GM18868 (cell line): ENCODE data around the gene ZFR.
A peak's percentile ranks its signal among the peaks of the same experiment; 100 is the strongest.
"Not testable (repeated sequence)": the region's sequence is repeated elsewhere in the genome, so short reads cannot be mapped to it uniquely, and the experiment has no call there.

Experiments used
- ATAC-seq: cut with Tn5 transposase; IDR thresholded peaks from one replicate; pipeline ENCODE4 v1.9.1; 2021; ENCODE audit warnings: mild to moderate bottlenecking, moderate library complexity; ENCODE audit not compliant: unreplicated experiment

ZFR gene

GRCh38 chr5:32452316-32452715, 7.8 kb upstream of the ZFR start:
- not testable (repeated sequence) for ATAC-seq

DNA sequence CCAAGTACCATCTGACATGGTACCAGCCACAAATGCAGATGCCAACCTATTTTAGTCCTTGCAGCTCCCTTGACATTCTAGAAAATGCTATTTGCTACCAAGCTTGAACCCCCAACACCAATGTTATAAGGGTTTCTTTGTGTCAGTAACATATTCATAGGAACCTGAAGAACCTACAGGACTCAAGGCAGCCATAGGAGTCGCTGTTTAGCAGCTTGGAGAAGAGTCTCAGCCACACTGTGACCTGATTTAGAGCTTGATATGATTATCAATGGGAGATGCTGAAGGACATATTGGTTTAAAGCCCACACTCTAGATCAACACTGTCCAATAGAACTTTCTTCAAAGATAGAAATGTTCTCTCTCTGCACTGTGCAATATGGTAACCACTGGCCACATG, 6.4 kb upstream of the ZFR start:
- ATAC-seq = no peak

DNA sequence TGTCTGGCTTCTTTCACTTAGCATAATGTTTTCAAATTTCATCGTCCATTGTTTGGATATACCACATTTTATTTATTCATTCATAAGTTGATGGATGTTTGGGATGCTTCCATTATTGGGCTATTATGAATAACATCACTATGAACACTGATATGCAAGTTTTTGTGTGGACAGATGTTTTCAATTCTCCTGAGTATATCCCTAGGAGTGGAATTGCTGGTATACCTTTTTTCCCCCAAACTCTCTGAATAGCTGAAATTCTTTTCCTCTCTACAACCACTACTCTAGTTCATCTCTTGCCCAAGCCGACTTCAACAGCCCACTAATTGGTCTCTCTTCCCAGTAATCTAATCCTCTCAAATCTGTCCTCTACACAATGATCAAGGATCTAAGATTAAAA, 4.7 kb upstream of the ZFR start:
- no peak for ATAC-seq

DNA sequence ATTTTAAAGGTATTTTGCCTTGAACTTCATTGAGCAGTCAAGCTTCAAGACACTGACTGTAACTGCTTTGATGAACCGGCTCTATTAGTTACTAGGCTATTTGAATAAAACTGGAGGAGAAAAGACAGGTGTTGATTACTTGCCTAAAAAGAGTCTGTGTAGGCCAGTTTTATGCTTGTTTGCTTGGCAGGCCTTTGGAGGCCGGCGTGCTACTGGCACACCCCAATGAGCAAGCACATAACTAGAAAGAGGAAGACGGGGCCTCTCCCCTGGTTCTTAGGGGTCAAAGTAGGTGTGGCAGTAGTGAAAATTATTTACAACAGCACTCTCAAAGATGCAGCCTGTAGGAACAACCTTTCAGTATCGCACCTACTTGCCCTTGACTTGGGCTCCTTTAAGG, 2.1 kb upstream of the ZFR start:
- ATAC-seq = peak; percentile 26

- no peak for ATAC-seq
Observed at GRCh38 chr5:32445831-32446614, 1.5 kb upstream of the ZFR start.

DNA sequence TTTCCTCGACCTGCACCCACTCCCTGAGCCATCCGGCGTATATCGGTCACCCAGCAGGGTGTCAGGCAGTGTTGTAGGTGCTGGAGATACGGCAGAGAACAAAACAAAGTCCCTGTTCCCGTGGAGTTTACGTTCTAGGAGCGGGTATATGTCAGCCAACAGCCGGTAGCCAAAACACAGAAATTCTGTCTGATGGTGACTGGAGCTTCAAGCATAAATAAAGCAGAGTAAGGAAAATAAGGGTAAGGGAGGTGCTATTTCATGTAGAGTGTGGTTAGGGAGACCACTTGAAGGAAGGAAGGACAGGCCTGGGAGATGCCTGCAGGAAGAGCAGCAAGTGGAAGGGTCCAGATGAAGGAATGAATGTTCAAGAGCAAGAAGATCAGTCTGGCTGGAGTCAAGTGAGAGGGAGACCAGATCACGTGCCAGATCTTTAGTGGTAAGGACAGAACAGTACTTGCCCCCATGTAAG, 783 bp upstream of the ZFR start:
- ATAC-seq = no peak

- ATAC-seq = peak; percentile 44
Observed at GRCh38 chr5:32443541-32444430, 754 bp downstream of the ZFR start.

GRCh38 chr5:32443145-32443540, 1.4 kb downstream of the ZFR start:
- peak; percentile 36 for ATAC-seq

DNA sequence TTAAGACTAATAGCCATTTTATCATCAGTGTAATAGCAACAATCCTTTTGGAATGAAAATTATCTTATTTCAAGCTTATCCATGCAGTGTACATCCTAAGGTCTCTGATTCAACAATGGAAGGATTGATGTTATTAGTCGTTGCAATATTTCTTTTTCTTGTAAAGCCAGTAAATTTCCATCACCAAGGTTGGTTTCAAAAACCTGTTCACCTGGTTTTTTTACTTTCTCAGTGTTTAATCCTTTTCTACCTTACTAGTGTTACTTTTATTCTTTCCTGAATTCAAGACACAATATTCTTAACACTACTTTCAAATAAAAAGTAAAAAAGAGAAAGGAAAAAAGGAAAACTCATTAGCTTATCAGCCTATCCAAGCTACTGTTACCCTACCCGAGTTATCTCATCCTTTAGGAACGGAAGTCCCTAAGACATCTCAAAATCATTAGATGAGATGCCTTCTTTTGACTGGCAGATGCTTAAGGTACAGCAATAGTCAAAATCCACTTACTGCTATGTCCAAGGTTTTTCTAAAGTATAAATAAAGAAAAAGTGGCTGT, 5.4 kb downstream of the ZFR start:
- no peak for ATAC-seq

DNA sequence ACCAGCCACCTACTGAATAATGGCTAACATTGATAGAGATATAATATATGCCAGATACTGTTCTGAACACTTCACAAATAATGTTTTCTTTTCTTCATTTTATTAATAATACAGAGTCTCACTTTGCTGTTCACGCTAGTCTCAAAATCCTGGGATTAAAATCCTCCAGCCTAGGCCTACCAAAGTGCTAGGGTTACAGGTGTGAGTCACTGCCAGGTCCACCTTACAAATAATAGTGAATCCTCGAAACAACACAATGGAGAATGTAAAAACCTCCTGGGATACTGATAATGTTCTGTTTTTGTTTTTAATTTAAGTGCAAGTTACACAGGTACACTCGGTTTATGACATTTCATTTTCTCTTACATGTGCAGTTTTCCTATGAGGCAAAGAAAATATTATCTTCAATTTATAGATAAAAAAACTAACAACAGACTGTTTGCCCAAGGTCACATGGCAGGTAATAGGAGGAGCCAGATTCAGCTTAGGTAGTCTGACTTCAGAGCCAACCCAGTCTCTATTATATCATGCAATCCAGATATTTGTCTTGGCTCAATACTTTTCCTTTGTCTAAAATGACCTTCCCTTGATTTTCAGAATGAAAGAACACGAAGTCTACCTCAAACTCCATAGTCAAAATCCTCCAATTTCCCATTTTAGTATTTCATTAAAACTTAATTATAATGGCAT, 7.8 kb downstream of the ZFR start:
- ATAC-seq = no peak

GRCh38 chr5:32435383-32435782, 9.2 kb downstream of the ZFR start:
- ATAC-seq = no peak

DNA sequence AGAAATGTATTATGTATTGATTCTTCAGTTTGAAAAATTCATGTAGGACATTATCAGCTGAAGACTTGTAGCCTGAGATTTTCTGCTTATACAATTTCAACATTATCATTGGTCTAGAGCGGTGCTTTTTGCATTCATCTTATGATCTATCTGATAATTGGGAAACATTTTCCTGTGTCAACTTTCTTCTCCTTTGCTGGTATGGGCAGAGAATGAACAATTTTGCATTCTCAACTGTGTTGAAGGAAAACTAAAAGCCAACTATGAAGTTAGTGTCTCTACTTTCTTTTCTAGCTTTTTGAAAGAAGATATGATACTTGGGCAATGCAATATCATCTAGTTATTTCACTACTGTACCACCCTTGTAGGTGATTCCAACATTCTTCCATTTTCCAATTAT, 10.3 kb downstream of the ZFR start:
- ATAC-seq = no peak

- no peak for ATAC-seq
Observed at GRCh38 chr5:32432633-32433032, 11.9 kb downstream of the ZFR start.

DNA sequence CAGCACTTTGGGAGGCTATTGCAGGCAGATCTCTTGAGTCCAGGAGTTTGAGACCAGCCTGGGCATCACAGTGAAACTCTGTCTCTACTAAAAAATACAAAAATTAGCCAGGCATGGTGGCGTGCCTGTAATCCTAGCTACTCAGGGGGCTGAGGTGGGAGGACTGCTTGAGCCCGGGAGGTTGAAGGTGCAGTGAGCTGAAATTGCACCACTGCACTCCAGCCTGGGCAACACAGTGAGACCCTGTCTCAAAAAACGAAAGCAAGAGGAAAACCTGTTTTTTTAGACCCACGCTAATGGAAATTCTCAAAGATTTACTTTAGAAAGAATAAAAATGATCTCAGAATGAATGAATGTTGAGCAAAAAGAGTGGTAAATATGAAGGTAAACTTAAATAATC, 13.7 kb downstream of the ZFR start:
- not testable (repeated sequence) for ATAC-seq

DNA sequence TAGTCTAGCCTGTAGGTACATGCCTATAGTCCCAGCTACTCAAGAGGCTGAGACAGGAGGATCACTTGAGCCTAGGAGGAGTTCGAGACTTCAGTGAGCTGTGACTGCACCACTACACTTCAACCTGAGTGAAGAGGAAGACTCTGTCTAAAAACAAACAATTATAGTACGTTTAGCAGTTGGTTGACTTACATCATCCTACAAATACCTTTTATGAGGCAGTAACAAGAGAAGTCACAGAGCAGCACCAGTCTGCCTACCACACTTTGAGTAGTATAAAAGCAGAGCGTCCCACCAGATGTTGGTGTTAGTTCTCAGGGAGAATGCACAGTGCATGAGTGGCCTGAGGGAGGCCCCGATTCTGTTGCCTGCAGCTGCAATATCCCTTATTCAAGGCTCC, 16.1 kb downstream of the ZFR start:
- ATAC-seq = no peak

GRCh38 chr5:32426440-32427151, 17.9 kb downstream of the ZFR start:
- no peak for ATAC-seq

GRCh38 chr5:32422697-32423096, 21.8 kb downstream of the ZFR start:
- ATAC-seq = no peak

- peak; percentile 41 for ATAC-seq
Observed at GRCh38 chr5:32421075-32421474, 23.5 kb downstream of the ZFR start.

- ATAC-seq = no peak
Observed at GRCh38 chr5:32420506-32420905, 24.0 kb downstream of the ZFR start.

GRCh38 chr5:32419791-32420190, 24.7 kb downstream of the ZFR start:
- ATAC-seq = no peak
